Rectal smooth muscle tissue (tissue), 1 donor: Measurements from ENCODE around the gene NDUFV1.
"Not testable (repeated sequence)": the region's sequence is repeated elsewhere in the genome, so short reads cannot be mapped to it uniquely, and the experiment has no call there.

Experiments used
- H3K27ac ChIP-seq: one replicate; pipeline ENCODE4 v1.7.0; 2013; ENCODE audit warnings: low read depth, low read length, inconsistent platforms
- H3K27me3 ChIP-seq: one replicate; pipeline ENCODE4 v1.7.0; 2013; ENCODE audit warnings: low read length; ENCODE audit not compliant: control insufficient read depth, insufficient read depth
- H3K36me3 ChIP-seq: one replicate; pipeline ENCODE4 v1.7.0; 2013; ENCODE audit warnings: low read length; ENCODE audit not compliant: control insufficient read depth, insufficient read depth
- H3K4me1 ChIP-seq: one replicate; pipeline ENCODE4 v1.7.0; 2013; ENCODE audit warnings: low read length; ENCODE audit not compliant: control insufficient read depth, insufficient read depth
- H3K4me3 ChIP-seq: one replicate; pipeline ENCODE4 v1.7.0; 2013; ENCODE audit warnings: low read length
- H3K9ac ChIP-seq: one replicate; pipeline ENCODE4 v1.7.0; 2013; ENCODE audit warnings: low read length

Gene NDUFV1

DNA sequence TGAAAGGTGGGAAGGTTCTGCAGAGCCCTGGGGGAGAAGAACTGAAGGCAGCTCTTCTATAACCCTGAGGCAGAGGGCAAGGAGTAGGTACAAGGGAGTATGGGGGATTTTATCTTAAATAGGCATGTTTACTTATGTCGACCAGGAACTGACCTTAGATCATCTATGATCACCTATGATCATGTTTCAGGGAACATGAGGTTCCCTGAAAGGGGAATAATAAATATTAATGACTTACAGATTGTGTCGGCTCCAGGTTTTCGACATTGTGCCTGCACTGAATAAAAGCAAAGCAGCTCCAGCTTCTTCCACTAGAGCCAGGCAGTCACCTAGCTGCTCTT lies 13.2 kb upstream of the NDUFV1 start:
- no peaks in the 10 kb centered on the region for H3K36me3 ChIP-seq
- H3K4me3 ChIP-seq = no peak overlapping the region
- H3K27me3 ChIP-seq = no peaks in the 10 kb centered on the region
- H3K4me1 ChIP-seq = no peaks in the 10 kb centered on the region
- no peak overlapping the region for H3K9ac ChIP-seq
- no peak overlapping the region for H3K27ac ChIP-seq

DNA sequence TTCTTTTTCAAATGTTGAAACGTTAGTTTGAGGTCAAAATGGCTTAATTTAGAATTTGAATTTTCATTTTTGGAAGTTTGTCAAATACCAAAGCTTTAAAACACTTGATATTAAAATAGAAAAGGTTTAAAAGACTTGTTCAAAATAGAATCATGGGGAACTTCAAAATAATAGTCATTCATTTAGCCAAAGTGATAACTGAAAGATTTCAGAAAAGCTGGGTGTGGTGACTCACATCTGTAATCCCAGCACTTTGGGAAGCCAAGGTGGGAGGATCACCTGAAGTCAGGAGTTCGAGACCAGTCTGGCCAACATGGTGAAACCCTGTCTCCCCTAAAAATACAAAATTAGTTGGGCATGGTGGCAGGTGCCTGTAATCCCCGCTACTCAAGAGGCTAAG lies 12.3 kb upstream of the NDUFV1 start:
- no peaks in the 10 kb centered on the region for H3K4me1 ChIP-seq
- no peak overlapping the region for H3K9ac ChIP-seq
- no peak overlapping the region for H3K27ac ChIP-seq
- H3K27me3 ChIP-seq = no peaks in the 10 kb centered on the region
- no peaks in the 10 kb centered on the region for H3K36me3 ChIP-seq
- H3K4me3 ChIP-seq = no peak overlapping the region

DNA sequence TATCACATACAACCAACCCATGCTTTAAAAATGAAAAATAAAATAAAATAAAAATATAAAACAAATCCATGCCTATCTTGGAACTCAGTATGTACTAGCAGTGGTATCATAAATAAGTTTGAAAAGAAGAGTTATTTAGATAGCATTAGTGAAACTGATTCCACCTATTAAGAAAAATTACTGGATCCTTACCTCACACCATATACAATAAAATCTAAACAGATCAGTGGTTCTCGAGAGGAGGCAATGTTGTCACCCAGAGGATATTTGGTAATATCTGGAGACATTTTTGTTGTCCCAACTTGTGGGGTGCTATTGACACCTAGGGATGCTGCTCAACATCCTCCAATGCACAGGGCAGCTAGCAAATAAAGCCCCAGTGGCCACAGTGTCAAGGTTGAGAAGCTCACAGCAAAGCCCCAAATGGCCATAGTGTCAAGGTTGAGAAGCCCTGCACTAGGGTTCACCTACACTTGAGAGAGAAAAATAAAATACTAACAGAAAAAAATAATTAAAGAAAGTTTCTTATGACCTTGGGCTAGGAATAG lies 9.9 kb upstream of the NDUFV1 start:
- Histone ChIP-seq H3K27me3 (no peaks in the 10 kb centered on the region), H3K4me1 (no peaks in the 10 kb centered on the region), H3K9ac (no peak overlapping the region), H3K27ac (no peak overlapping the region), H3K4me3 (no peak overlapping the region), H3K36me3 (no peaks in the 10 kb centered on the region)

DNA sequence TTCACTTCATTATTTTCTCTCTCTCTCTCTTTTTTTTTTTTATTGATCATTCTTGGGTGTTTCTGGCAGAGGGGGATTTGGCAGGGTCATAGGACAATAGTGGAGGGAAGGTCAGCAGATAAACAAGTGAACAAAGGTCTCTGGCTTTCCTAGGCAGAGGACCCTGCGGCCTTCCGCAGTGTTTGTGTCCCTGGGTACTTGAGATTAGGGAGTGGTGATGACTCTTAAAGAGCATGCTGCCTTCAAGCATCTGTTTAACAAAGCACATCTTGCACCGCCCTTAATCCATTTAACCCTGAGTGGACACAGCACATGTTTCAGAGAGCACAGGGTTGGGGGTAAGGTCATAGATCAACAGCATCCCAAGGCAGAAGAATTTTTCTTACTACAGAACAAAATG lies 9.3 kb upstream of the NDUFV1 start:
- H3K27ac ChIP-seq, H3K27me3 ChIP-seq, H3K4me1 ChIP-seq, H3K36me3 ChIP-seq, H3K4me3 ChIP-seq, H3K9ac ChIP-seq: not testable (repeated sequence)

DNA sequence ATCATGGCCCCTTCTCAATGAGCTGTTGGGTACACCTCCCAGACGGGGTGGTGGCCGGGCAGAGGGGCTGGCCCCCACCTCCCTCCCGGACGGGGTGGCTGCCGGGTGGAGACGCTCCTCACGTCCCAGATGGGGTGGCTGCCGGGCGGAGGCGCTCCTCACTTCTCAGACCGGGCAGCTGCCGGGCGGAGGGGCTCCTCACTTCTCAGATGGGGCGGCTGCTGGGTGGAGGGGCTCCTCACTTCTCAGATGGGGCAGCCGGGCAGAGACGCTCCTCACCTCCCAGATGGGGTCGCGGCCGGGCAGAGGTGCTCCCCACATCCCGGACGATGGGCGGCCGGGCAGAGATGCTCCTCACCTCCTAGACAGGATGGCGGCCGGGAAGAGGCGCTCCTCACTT lies 8.8 kb upstream of the NDUFV1 start:
- not testable (repeated sequence) for H3K9ac ChIP-seq, H3K27ac ChIP-seq, H3K4me1 ChIP-seq, H3K36me3 ChIP-seq, H3K27me3 ChIP-seq, H3K4me3 ChIP-seq

DNA sequence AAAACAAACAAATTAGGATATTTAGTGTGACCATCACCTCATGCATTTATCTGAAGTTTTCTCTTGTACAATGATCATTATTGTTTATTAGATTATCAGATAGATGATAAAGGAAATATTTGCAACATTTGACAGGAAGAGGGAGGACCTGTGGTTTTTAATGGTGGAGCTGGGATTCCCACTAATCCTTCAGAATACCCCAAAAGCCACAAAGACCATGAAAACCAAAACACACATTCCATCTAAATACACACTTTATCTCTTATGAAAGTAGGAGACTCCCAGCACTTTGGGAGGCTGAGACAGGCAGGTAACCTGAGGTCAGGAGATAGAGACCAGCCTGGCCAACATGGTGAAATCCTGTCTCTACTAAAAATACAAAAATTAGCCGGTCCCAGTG lies 7.6 kb upstream of the NDUFV1 start:
- Histone ChIP-seq H3K9ac (no peak overlapping the region), H3K27ac (no peak overlapping the region), H3K4me3 (no peak overlapping the region), H3K27me3 (no peaks in the 10 kb centered on the region), H3K4me1 (no peaks in the 10 kb centered on the region), H3K36me3 (no peaks in the 10 kb centered on the region)

DNA sequence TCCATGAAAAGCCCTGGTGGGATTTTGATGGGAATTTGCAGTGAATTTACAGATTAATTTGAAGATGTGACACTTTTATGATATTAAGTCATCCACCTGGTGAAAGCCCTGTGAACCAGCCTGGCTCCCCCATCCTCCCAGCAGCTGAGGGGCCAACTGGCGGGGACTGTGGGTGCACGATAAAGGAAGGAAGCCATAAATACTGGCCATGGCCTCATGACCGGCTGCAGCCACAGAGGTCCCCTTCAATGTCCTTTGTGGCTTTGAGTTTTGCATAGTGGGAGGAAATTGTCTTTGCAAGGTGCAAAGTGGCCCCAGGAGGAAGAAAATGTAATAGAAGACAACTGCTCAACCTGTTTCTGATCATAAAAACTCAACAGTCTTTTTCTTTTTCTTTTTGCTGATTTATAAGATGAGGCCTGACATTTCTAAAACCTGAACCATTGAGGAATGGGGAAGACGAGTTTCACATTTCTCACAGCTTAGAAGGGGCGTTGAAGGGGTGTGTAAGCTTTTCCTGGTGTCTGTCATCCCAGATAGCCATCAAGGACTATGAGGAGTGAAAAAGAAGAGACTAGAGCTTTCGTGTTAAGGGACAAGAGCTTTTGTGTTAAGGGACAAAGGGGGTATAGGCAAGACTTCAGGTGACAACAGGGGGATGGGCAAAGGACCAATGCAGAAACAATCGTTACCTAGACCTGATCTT lies 6.3 kb upstream of the NDUFV1 start:
- H3K4me3 ChIP-seq = no peak overlapping the region
- no peaks in the 10 kb centered on the region for H3K36me3 ChIP-seq
- no peak overlapping the region for H3K9ac ChIP-seq
- H3K27ac ChIP-seq = no peak overlapping the region
- no peaks in the 10 kb centered on the region for H3K4me1 ChIP-seq
- H3K27me3 ChIP-seq = no peaks in the 10 kb centered on the region

DNA sequence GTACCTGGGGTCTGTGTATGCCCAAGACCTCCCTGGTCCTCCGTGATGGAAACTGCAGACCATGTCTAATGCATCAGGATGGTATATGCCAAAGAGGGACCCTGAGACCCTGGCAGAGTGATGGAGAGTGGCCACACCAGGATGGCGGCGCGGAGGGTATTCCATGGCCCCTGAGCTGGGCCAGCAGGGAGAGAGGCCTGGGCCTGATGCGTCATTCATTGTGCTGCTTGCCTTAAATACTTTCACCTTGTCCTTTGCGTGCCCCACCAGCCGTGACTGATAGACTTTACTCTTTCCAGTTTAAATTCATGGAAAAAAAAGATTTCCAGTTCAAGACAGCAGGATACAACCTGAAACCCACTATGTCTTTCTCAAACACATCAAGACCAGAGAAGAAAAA lies 5.6 kb upstream of the NDUFV1 start:
- H3K27ac ChIP-seq = no peak overlapping the region
- no peak overlapping the region for H3K4me3 ChIP-seq
- H3K9ac ChIP-seq = no peak overlapping the region
- no peaks in the 10 kb centered on the region for H3K27me3 ChIP-seq
- H3K36me3 ChIP-seq = no peaks in the 10 kb centered on the region
- no peaks in the 10 kb centered on the region for H3K4me1 ChIP-seq

DNA sequence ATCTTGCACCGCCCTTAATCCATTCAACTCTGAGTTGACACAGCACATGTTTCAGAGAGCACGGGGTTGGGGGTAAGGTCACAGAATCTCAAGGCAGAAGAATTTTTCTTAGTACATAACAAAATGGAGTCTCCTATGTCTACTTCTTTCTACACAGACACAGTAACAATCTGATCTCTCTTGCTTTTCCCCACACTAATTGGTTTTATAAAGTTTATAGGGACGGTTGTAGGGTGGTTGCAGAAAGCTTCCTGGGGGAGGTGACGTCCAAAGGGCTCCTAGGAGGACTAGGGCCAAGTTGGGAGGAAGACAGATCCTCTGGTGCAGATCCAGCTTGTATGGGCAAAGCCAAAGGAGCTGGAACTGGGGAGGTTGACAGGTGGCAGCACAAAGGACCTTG lies 2.6 kb upstream of the NDUFV1 start:
- not testable (repeated sequence) for H3K36me3 ChIP-seq, H3K27ac ChIP-seq, H3K4me3 ChIP-seq, H3K4me1 ChIP-seq, H3K27me3 ChIP-seq, H3K9ac ChIP-seq

DNA sequence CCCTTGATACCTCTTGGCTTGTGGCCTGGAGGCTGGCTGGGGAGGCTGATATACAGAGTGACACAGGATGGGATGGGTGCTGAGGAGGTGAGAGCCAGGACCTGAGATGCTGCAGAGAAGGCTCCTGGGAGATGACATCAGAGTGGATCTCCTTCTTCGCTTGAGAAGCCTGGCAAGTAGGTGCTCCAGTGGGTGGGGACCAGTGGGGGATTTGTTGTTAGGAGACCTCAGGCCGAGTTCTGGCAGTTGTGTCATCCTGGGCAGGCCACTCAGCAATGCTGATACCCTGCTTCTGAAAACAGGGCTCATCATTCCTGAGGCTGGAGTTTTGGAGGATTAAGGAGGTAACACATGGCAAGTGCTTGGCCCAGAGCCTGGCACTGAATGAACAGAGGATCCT lies 1.9 kb upstream of the NDUFV1 start:
- H3K4me1 ChIP-seq = peaks cover 5% of the 10 kb centered on the region
- no peaks in the 10 kb centered on the region for H3K27me3 ChIP-seq
- H3K9ac ChIP-seq = no peak overlapping the region
- H3K27ac ChIP-seq = no peak overlapping the region
- H3K36me3 ChIP-seq = peaks cover 10% of the 10 kb centered on the region
- no peak overlapping the region for H3K4me3 ChIP-seq

DNA sequence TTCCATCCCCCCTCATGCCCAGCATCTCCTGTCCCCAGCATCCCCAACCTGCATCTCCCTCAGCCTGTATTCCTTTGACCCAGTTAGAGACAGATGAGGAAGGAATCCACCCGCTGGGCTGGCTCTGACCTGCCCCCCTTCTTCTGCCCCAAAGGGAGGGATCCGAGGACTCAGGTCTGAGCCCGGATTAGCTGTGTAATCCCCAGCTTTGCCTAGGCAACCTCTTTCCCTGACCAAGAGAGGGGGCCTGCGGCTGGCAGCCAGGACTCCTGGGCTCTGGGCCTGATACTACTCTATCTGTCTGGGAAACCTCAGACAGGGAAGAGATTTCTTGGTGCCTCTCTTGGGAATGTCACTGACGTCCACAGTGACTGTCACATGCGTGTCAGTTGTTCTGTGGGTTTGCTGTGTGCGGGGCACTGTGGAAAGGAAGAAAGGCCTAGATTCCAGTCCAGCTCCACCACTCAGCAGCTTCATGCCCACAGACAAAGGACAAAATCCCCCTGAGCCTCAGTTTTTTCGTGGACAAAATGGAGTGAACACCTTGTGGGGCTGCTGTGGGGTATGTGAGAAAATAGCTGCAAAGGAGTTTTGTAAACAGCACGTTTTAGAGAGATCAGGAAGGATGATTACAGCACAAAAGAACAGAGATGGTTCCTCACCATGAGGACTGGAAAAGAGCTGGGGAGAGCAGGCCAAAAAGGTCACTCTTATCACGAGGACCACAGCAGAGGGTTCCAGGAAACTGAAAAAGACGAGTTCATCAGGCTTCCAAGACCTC lies 1.3 kb upstream of the NDUFV1 start:
- Histone ChIP-seq H3K36me3 (peaks cover 13% of the 10 kb centered on the region), H3K9ac (no peak overlapping the region), H3K27me3 (no peaks in the 10 kb centered on the region), H3K4me3 (no peak overlapping the region), H3K4me1 (peaks cover 5% of the 10 kb centered on the region), H3K27ac (no peak overlapping the region)

DNA sequence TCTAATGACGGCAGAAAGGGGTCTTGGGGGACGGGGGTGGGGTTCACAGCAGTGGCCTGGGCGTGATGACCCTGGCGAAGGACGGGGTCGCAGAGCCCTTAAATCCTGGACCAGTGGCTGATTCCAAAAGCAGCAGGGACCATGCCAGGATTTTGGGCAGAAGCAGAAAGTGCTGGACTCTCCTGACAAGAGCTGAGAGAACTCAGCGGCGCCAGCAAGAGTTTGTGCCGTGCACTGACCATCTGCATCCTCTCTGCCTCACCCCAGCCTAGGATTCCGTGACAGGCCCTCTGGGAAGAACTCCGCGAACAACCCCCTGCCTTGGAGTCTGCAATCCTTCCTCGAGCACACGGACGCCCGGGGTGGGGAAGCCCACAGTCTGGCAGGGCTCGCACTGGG lies 644 bp upstream of the NDUFV1 start:
- Histone ChIP-seq H3K4me3 (peak overlapping the region; percentile 72), H3K27me3 (no peaks in the 10 kb centered on the region), H3K36me3 (peaks cover 19% of the 10 kb centered on the region), H3K27ac (peak overlapping the region; percentile 22), H3K9ac (peak overlapping the region; percentile 69), H3K4me1 (peaks cover 5% of the 10 kb centered on the region)

DNA sequence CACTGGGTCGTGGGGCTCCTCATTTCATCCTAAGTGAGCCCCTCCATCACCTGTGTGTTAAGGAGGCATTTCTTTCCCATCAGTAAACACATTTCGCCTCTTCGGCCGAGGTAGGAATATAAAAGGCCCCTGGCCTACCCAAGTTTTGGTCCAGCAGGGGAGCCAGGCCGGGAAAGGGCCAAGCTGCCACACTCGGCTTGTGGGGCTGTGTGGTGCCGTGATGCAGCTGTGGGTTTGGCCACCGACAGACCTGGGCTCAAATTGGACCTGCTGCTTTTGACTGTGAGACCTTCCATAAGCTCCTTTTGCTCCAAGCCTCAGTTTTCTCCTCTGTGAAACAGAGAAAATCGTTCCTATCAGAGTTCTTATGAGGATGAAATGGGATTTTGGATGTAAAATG lies 771 bp downstream of the NDUFV1 start:
- H3K4me3 ChIP-seq = peak overlapping the region; percentile 72
- H3K9ac ChIP-seq = peak overlapping the region; percentile 83
- no peak overlapping the region for H3K27ac ChIP-seq
- no peaks in the 10 kb centered on the region for H3K27me3 ChIP-seq
- H3K36me3 ChIP-seq = peaks cover 27% of the 10 kb centered on the region
- peaks cover 5% of the 10 kb centered on the region for H3K4me1 ChIP-seq
